ENCODE data around the gene CMTM1.
"Not testable (repeated sequence)": the region's sequence is repeated elsewhere in the genome, so short reads cannot be mapped to it uniquely, and the experiment has no call there.

CMTM1 gene

DNA sequence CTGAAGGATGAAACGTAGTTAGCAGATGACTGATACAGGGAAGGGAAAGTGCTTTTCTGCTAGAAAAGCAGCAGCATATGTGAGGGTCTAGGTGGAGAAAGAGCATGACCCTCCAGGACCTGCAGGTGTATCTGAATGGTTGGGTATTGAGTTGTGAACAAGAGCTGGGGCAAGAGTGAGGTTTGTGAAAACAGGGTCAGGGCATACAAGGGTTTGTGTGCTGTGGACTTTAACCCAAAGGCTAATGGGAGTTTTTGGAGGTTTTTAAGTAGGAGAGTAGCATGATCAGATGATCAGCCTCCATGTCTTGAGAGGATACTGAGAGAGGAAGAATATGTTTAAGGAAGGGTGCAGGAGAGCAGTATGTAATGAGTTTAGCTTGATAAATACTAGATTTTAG is 6.1 kb upstream of the CMTM1 start:
- POLR2A ChIA-PET = no interaction called here
- no peak for DNase-seq (ENCODE audit: extremely low spot score)
- CTCF ChIA-PET = interaction anchor here (0.7 to 2.0 kb wide), 5 partner anchors 9 to 30 kb away, joined by 3 to 9 read pairs (median 4); partner anchors contain the start of gene CKLF
- TF ChIP-seq, protein P1, sequence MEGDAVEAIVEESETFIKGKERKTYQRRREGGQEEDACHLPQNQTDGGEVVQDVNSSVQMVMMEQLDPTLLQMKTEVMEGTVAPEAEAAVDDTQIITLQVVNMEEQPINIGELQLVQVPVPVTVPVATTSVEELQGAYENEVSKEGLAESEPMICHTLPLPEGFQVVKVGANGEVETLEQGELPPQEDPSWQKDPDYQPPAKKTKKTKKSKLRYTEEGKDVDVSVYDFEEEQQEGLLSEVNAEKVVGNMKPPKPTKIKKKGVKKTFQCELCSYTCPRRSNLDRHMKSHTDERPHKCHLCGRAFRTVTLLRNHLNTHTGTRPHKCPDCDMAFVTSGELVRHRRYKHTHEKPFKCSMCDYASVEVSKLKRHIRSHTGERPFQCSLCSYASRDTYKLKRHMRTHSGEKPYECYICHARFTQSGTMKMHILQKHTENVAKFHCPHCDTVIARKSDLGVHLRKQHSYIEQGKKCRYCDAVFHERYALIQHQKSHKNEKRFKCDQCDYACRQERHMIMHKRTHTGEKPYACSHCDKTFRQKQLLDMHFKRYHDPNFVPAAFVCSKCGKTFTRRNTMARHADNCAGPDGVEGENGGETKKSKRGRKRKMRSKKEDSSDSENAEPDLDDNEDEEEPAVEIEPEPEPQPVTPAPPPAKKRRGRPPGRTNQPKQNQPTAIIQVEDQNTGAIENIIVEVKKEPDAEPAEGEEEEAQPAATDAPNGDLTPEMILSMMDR (IDR thresholded peaks at IDR 0.05; ENCODE audit: control extremely low read depth, extremely low read depth, low read depth, missing control alignments) = no peak

DNA sequence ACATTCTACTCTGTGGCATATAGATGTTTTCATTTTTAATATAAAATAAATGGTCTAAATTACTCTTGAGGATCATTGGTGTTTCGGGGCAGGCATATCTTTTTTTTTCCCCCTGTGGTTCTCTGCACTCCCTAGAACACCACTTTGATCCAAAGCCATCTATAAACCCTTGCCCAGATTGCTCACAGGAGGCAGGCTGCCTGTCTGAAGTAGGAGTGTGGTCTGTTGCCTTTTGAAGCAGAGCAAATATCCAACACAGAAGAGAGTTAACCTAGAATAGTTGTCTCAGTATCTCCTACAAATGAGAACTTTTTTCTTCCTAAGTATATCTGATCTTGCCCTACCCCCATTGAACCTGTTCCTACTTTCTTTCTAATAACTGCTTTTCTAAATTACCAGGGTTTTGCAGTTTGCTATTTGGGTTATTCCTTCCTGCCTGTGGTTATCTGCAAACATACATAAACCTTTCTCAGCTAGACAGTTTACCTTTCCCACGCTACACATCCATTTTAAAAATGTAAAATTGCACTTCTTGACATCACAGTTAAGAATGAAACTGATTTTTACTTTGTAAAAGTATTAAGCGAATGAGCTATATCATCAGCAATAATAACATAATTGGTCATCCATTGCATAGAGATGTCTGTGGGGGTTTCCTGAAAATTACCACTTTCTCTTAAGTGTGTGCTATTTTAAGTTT is 4.7 kb upstream of the CMTM1 start:
- CTCF ChIA-PET = interaction anchor here (0.9 to 4.5 kb wide), 6 partner anchors 9 to 307 kb away, joined by 3 to 33 read pairs (median 6); partner anchors contain the start of genes CKLF and TK2
- POLR2A ChIA-PET = no interaction called here
- DNase-seq (ENCODE audit: extremely low spot score) = no peak
- TF ChIP-seq, protein P1 (IDR thresholded peaks at IDR 0.05; ENCODE audit: control extremely low read depth, extremely low read depth, low read depth, missing control alignments) = no peak

DNA sequence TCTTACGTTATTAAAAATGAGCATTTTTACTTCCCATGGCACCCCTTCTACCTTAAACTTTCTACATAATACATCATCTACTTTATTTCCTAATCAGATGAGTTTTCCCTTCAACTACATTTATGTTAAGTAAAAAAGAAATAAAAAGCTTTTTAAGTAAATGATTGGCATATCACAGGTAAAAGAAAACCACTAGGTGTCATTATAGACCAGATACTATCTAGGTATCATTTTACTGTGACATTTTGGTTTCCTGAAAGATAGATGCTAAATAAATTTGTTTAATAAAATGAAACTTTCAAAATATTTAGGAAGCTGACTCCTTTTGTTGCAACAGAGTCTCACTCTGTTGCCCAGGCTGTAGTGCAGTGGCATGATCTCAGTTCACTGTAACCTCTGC is 3.8 kb upstream of the CMTM1 start:
- POLR2A ChIA-PET = no interaction called here
- DNase-seq (ENCODE audit: extremely low spot score) = no peak
- CTCF ChIA-PET = interaction anchor here (0.9 to 4.5 kb wide), 12 partner anchors 10 to 330 kb away, joined by 3 to 33 read pairs (median 4); partner anchors contain the start of genes CKLF, CMTM2 and TK2
- TF ChIP-seq, protein P1 (IDR thresholded peaks at IDR 0.05; ENCODE audit: control extremely low read depth, extremely low read depth, low read depth, missing control alignments) = no peak

DNA sequence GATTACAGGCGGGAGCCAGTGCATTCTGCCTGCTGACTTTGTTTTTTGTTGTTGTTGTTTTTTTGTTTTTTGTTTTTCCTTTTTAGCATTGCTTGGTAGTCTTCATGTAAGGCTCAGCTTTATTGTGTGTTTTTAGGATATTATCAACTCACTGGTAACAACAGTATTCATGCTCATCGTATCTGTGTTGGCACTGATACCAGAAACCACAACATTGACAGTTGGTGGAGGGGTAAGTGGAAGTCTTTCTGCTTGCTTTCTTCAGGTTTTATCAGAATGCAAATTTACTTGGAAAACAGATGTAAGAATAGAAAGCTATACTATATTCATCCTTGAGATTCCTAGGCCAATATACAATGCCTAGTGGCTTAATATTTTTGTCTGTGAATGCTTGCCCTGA is 3.3 kb upstream of the CMTM1 start:
- CTCF ChIA-PET = interaction anchor here (0.7 to 4.5 kb wide), 14 partner anchors 9 to 330 kb away, joined by 3 to 33 read pairs (median 3); partner anchors contain the start of genes CKLF, CMTM2 and TK2
- TF ChIP-seq, protein P1 (IDR thresholded peaks at IDR 0.05; ENCODE audit: control extremely low read depth, extremely low read depth, low read depth, missing control alignments) = no peak
- DNase-seq (ENCODE audit: extremely low spot score) = no peak
- POLR2A ChIA-PET = no interaction called here

DNA sequence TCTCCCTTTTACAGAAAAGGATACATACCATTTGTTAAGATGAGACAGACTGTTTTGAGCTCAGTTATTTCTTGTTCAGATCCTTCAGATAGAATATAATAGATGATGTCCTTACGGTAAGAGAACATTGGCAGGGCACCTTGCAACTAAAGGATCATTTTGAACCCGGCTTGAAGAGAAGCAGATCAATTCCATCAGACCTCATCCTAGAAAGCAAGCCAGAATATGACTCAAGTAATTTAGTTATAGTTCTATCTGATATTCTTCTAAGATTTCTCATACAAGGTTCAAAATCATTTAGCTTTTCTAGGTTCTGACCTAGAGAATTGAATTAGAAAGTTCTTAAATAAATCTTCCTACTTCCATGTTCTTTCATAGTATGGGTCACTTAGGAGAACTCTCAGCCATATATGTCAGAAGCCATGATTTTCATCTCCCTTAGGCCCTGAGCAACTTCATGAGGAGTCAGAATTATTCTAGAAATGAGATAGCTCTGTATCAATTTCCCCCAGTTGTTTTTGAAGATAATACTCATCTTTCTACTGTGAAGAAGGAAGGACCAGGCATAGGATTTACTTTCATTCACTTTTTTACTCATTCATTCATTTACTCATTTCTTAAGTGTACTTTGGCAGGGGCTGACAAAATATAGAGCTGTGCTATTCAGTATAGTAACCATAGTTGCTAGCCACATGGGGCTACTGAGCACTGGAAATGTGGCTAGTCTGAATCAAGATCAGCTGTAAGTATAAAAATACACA is 2.5 kb upstream of the CMTM1 start:
- no peak for DNase-seq (ENCODE audit: extremely low spot score)
- TF ChIP-seq, protein P1 (IDR thresholded peaks at IDR 0.05; ENCODE audit: control extremely low read depth, extremely low read depth, low read depth, missing control alignments) = no peak
- ChIA-PET POLR2A (no interaction called here), CTCF (interaction anchor here (0.7 to 4.5 kb wide), 14 partner anchors 11 to 206 kb away, joined by 3 to 33 read pairs (median 3); partner anchors contain the start of genes CKLF, CMTM2 and TK2)

DNA sequence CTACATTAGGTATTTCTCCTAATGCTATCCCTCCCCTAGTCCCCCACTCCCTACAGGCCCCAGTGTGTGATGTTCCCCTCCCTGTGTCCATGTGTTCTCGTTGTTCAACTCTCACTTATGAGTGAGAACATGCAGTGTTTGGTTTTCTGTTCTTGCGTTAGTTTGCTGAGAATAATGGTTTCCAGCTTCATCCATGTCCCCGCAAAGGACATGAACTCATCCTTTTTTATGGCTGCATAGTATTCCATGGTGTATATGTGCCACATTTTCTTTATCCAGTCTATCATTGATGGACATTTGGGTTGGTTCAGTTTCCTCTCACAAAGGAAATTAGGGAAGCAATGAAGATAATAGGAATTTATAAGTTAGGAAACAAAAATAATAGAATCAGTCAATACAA is 1.0 kb downstream of the CMTM1 start:
- DNase-seq (ENCODE audit: extremely low spot score); CTCF ChIA-PET; POLR2A ChIA-PET: not testable (repeated sequence)

DNA sequence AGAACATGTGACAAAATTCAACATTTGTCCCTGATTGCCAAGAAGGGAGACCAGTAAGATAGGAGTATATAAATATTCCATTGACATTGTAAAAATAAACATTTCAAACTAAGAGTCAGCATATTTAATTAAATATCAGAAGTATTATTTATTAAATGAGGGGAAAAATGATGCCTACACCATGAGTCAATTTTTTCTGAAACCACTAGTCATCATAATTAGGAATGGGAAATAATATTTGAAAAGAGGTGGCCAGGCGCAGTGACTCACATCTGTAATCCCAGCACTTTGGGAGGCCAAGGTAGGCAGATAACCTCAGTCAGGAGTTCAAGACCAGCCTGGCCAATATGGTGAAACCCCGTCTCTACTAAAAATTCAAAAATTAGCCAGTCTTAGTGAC is 2.1 kb downstream of the CMTM1 start:
- no peak for DNase-seq (ENCODE audit: extremely low spot score)
- TF ChIP-seq, protein P1 (IDR thresholded peaks at IDR 0.05; ENCODE audit: control extremely low read depth, extremely low read depth, low read depth, missing control alignments) = no peak
- POLR2A ChIA-PET = no interaction called here
- CTCF ChIA-PET = interaction anchor here (0.9 to 2.7 kb wide), 3 partner anchors 12 to 40 kb away, joined by 3 to 11 read pairs (median 5); no protein-coding TSS in a partner anchor

All from GM10248 (cell line).